B cell (primary cell): ENCODE results near the gene ZBTB11. TPM values are rescaled to one million over a fixed set of nuclear protein-coding genes. Genes with fewer than 3 reads are reported as not detected.
"Not testable (repeated sequence)": the region's sequence is repeated elsewhere in the genome, so short reads cannot be mapped to it uniquely, and the experiment has no call there.

Source experiments
- ATAC-seq: fragments of 200-7000 bp; cut with Tn5 transposase; one replicate; pipeline ENCODE4 v1.10.0; 2021; ENCODE audit warnings: low read depth, mild to moderate bottlenecking, moderate number of reproducible peaks, moderate library complexity
- CTCF ChIA-PET: fragments of 350-600 bp; sonication (Branson Sonifier 250); formaldehyde crosslinking; loops from one replicate; lab custom pipeline; 2021; ENCODE audit warnings: antibody characterized with exemption, inconsistent platforms; lab: Charles Lee
- POLR2A ChIA-PET: fragments of 350-600 bp; sonication (Branson Sonifier 250); formaldehyde crosslinking; loops from one replicate; lab custom pipeline; 2021; ENCODE audit warnings: antibody characterized with exemption; lab: Charles Lee
- DNase-seq: peaks from one replicate; pipeline ENCODE4 v3.0.0; 2013
- H2AFZ ChIP-seq: 2 replicates; pipeline ENCODE4 v1.6.1; 2012; ENCODE audit warnings: mild to moderate bottlenecking, low read depth, low read length; ENCODE audit not compliant: insufficient read depth, poor library complexity, severe bottlenecking
- H3K27ac ChIP-seq, 2 donors: 1 replicate in 1 of 2; 2 replicates in 1 of 2; pipeline ENCODE4 v1.5.1; 2012 to 2013; ENCODE audit warnings: low read length in 2 of 2, mild to moderate bottlenecking in 2 of 2, moderate library complexity in 1 of 2
- H3K27me3 ChIP-seq, 4 experiments: fragments of 200-600 bp in 1 of 4; sonication (generic) in 1 of 4; replicated peaks in 1 of 4; 1 replicate in 2 of 4; 2 replicates in 2 of 4; pipeline versions ENCODE4 v1.6.1 to v1.7.0; 2013 to 2016; ENCODE audit warnings: low read length in 3 of 4, mild to moderate bottlenecking in 2 of 4, mixed read lengths in 1 of 4, moderate library complexity in 1 of 4; ENCODE audit not compliant: insufficient read depth in 4 of 4, control insufficient read depth in 3 of 4; ENCODE audit errors: control extremely low read depth in 1 of 4
- H3K36me3 ChIP-seq, 2 experiments: replicated peaks in 1 of 2; 1 replicate in 1 of 2; 2 replicates in 1 of 2; pipeline versions ENCODE4 v1.6.1 to v1.7.1; 2013; ENCODE audit warnings: low read length in 1 of 2; ENCODE audit not compliant: insufficient read depth in 2 of 2, control insufficient read depth in 1 of 2; ENCODE audit errors: control extremely low read depth in 1 of 2, extremely low read depth in 1 of 2
- H3K4me1 ChIP-seq, 2 donors: fragments of 200-600 bp in 1 of 2; sonication (generic) in 1 of 2; 1 replicate in 1 of 2; 2 replicates in 1 of 2; pipeline versions ENCODE4 v1.5.1 to v1.6.1; 2013 to 2017; ENCODE audit warnings: low read length in 2 of 2; ENCODE audit not compliant: control insufficient read depth in 2 of 2, insufficient read depth in 2 of 2
- H3K4me2 ChIP-seq: replicated peaks from 2 replicates; pipeline ENCODE3; 2012; ENCODE audit warnings: mild to moderate bottlenecking, low read depth, low read length; ENCODE audit not compliant: poor library complexity, severe bottlenecking
- H3K4me3 ChIP-seq, 5 experiments: fragments of 200-600 bp in 1 of 5; sonication (generic) in 1 of 5; 1 replicate in 3 of 5; 2 replicates in 2 of 5; pipeline versions ENCODE4 v1.5.1 to v1.7.0; 2011 to 2016; ENCODE audit warnings: low read length in 4 of 5, mild to moderate bottlenecking in 4 of 5, low read depth in 2 of 5, control low read depth in 1 of 5, moderate library complexity in 1 of 5; ENCODE audit not compliant: insufficient read depth in 1 of 5; ENCODE audit errors: control extremely low read depth in 1 of 5, extremely low read depth in 1 of 5
- H3K79me2 ChIP-seq: fragments of 200-600 bp; sonication (generic); one replicate; pipeline ENCODE4 v1.6.0; 2016; ENCODE audit warnings: low read length; ENCODE audit not compliant: control insufficient read depth, insufficient read depth
- H3K9ac ChIP-seq: fragments of 200-600 bp; sonication (generic); 2 replicates; pipeline ENCODE4 v1.6.1; 2017; ENCODE audit warnings: mild to moderate bottlenecking, low read length, moderate library complexity
- H3K9me3 ChIP-seq, 3 donors: one replicate each; pipeline versions ENCODE4 v1.6.1 to v1.7.1; 2013; ENCODE audit warnings: low read length in 2 of 3; ENCODE audit not compliant: control insufficient read depth in 2 of 3, insufficient read depth in 1 of 3; ENCODE audit errors: control extremely low read depth in 1 of 3
- H4K20me1 ChIP-seq: 2 replicates; pipeline ENCODE4 v1.6.0; 2012; ENCODE audit warnings: mild to moderate bottlenecking, low read length; ENCODE audit not compliant: insufficient read depth, control insufficient read depth, poor library complexity, severe bottlenecking
- H3K27ac Mint-ChIP-seq: one replicate; pipeline ENCODE4 v1.8.0; 2021; ENCODE audit warnings: mixed read lengths
- H3K27me3 Mint-ChIP-seq: one replicate; pipeline ENCODE4 v1.8.0; 2021; ENCODE audit warnings: mixed read lengths
- H3K4me1 Mint-ChIP-seq: one replicate; pipeline ENCODE4 v1.8.0; 2021; ENCODE audit warnings: mixed read lengths
- H3K4me3 Mint-ChIP-seq: one replicate; pipeline ENCODE4 v1.8.0; 2021; ENCODE audit warnings: mixed read lengths
- H3K9me3 Mint-ChIP-seq: one replicate; pipeline ENCODE4 v1.8.0; 2022; ENCODE audit warnings: mixed read lengths; ENCODE audit not compliant: insufficient read depth
- EZH2 ChIP-seq: IDR thresholded peaks from 2 replicates; pipeline ENCODE4 v1.6.1; 2012; ENCODE audit warnings: borderline replicate concordance, low read depth, mild to moderate bottlenecking, moderate library complexity, low read length; ENCODE audit not compliant: insufficient read depth, poor library complexity, severe bottlenecking
- WGBS: methylation state at CpG from one replicate; pipeline ENCODE4 v1.1.5; 2013; ENCODE audit warnings: missing lambda C conversion rate; ENCODE audit not compliant: insufficient coverage; 5-methylcytosine and 5-hydroxymethylcytosine counted together
- intact Hi-C: fragments of 100-400 bp; cut with micrococcal nuclease; formaldehyde crosslinking; loops from one replicate; pipeline ENCODE4 v1.10.0; 2022
- polyA plus RNA-seq: library from polyadenylated mRNA; depleted of rRNA; stranded (reverse); fragments of >200 nt; gene quantifications from 2 replicates; pipeline ENCODE4 v1.2.3, GENCODE V29; 2012
- total RNA-seq, 2 donors: library from RNA; stranded (reverse); fragments of 120-200 nt in 1 of 2; gene quantifications; 1 replicate in 1 of 2; 2 replicates in 1 of 2; pipeline versions ENCODE4 v1.2.3 to v1.2.4, GENCODE V29; 2013 to 2022
- TF ChIP-seq, protein P1 (sequence below): fragments of 200-600 bp; IDR thresholded peaks from one replicate; pipeline ENCODE4 v1.8.0; 2022; ENCODE audit warnings: antibody characterized with exemption, mild to moderate bottlenecking

ZBTB11 gene
- total and polyA plus RNA-seq, 2 donors (not counting 1 experiment from before 2014, with no cell fraction given), result 16.3 to 42.6 TPM

- ChIA-PET CTCF (interaction anchor here (1.0 to 1.3 kb wide), 3 partner anchors 9 to 100 kb away, joined by 3 read pairs; no protein-coding TSS in a partner anchor), POLR2A (no interaction called here)
- no peak overlapping the region for H3K4me2 ChIP-seq
- DNase-seq (no peak), ATAC-seq (no peak)
- H3K4me1 ChIP-seq, result no peaks in the 10 kb centered on the region
- H3K9me3 ChIP-seq, result no peaks in the 10 kb centered on the region
- H3K4me3 ChIP-seq, result no peak overlapping the region
- intact Hi-C loops, result no loop called here
- no peak overlapping the region for H3K27ac ChIP-seq
- WGBS, result 100% methylated on average over 1 of the region's 4 CpGs
- no peak overlapping the region for H3K27ac Mint-ChIP-seq
- no peak for TF ChIP-seq EZH2
- TF ChIP-seq, protein P1, sequence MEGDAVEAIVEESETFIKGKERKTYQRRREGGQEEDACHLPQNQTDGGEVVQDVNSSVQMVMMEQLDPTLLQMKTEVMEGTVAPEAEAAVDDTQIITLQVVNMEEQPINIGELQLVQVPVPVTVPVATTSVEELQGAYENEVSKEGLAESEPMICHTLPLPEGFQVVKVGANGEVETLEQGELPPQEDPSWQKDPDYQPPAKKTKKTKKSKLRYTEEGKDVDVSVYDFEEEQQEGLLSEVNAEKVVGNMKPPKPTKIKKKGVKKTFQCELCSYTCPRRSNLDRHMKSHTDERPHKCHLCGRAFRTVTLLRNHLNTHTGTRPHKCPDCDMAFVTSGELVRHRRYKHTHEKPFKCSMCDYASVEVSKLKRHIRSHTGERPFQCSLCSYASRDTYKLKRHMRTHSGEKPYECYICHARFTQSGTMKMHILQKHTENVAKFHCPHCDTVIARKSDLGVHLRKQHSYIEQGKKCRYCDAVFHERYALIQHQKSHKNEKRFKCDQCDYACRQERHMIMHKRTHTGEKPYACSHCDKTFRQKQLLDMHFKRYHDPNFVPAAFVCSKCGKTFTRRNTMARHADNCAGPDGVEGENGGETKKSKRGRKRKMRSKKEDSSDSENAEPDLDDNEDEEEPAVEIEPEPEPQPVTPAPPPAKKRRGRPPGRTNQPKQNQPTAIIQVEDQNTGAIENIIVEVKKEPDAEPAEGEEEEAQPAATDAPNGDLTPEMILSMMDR, result no peak
- no peak overlapping the region for H3K9ac ChIP-seq
- no peaks in the 10 kb centered on the region for H3K27me3 Mint-ChIP-seq
- no peaks in the 10 kb centered on the region for H3K36me3 ChIP-seq
- H3K4me3 Mint-ChIP-seq, result no peak overlapping the region
- H3K27me3 ChIP-seq, result no peaks in the 10 kb centered on the region
- no peak overlapping the region for H2AFZ ChIP-seq
- no peaks in the 10 kb centered on the region for H3K4me1 Mint-ChIP-seq
- H3K79me2 ChIP-seq, result no peaks in the 10 kb centered on the region
- no peaks in the 10 kb centered on the region for H4K20me1 ChIP-seq
- H3K9me3 Mint-ChIP-seq, result no peaks in the 10 kb centered on the region
Measured at GRCh38 chr3:101709126-101709525, 32.2 kb upstream of the ZBTB11 start.

DNA sequence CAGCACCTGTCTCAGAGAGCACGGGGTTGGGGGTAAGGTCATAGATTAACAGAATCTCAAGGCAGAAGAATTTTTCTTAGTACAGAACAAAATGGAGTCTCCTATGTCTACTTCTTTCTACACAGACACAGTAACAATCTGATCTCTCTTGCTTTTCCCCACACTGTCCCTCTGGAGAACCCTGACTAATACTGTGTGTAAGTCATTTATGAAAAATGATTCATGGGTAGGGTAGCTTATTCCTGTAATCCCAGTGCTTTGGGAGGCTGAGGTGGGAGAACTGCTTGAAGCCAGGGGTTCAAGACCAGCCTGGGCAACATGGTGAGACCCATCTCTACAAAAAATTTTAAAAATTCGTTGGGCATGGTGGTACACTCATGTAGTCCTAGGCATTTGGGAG, 27.7 kb upstream of the ZBTB11 start:
- H3K36me3 ChIP-seq, H3K79me2 ChIP-seq, H3K4me2 ChIP-seq, H3K9me3 Mint-ChIP-seq, ATAC-seq, H3K27ac Mint-ChIP-seq, H3K27me3 Mint-ChIP-seq, H3K27ac ChIP-seq, H3K4me3 ChIP-seq, H3K9me3 ChIP-seq, H3K27me3 ChIP-seq, intact Hi-C loops, H3K4me1 ChIP-seq, H4K20me1 ChIP-seq, H3K4me3 Mint-ChIP-seq, H3K9ac ChIP-seq, POLR2A ChIA-PET, DNase-seq, H2AFZ ChIP-seq: not testable (repeated sequence)
- H3K4me1 Mint-ChIP-seq, result peaks cover 10% of the 10 kb centered on the region
- CTCF ChIA-PET, result interaction anchor here (1.6 to 2.3 kb wide), 2 partner anchors 14 to 99 kb away, joined by 3 to 7 read pairs; no protein-coding TSS in a partner anchor
- WGBS, result no CpG with 5 or more reads among the region's 2 CpGs
